GM13976 (cell line): ENCODE measurements around the gene P3H3.
"Not testable (repeated sequence)": the region's sequence is repeated elsewhere in the genome, so short reads cannot be mapped to it uniquely, and the experiment has no call there.

Source experiments
- DNase-seq: peaks from one replicate; pipeline ENCODE4 v3.0.0; 2012; ENCODE audit warnings: low spot score
- in situ Hi-C: fragments of 300-500 bp; cut with MboI; formaldehyde crosslinking; loops from one replicate; pipeline ENCODE4 v1.12.0; 2022; ENCODE audit warnings: low sequenced_read_pairs, mixed read lengths, inconsistent platforms; ENCODE audit not compliant: unreplicated experiment
- TF ChIP-seq, protein P1 (sequence below): IDR thresholded peaks from 2 replicates; pipeline ENCODE4 v1.5.1; 2012; ENCODE audit warnings: borderline replicate concordance, mild to moderate bottlenecking; ENCODE audit not compliant: insufficient read depth; ENCODE audit errors: extremely low read depth, missing control alignments, control extremely low read depth

P3H3 gene

DNA sequence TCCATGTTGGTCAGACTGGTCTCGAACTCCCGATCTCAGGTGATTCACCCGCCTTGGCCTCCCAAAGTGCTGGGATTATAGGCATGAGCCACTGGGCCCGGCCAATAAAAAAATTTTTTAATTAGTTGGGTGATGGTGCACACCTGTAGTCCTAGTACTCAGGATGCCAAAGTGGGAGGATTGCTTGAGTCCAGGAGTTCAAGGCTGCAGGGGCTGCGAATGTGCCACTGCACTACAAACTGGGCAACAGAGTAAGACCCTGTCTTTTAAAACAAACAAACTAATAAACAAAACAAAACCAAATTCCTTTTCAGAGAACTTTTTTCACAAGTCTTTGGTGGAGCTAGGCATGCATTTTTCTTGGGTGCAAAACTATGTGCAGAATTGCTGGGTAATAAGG lies 55.0 kb downstream of the P3H3 start:
- in situ Hi-C loops: no loop called here

DNA sequence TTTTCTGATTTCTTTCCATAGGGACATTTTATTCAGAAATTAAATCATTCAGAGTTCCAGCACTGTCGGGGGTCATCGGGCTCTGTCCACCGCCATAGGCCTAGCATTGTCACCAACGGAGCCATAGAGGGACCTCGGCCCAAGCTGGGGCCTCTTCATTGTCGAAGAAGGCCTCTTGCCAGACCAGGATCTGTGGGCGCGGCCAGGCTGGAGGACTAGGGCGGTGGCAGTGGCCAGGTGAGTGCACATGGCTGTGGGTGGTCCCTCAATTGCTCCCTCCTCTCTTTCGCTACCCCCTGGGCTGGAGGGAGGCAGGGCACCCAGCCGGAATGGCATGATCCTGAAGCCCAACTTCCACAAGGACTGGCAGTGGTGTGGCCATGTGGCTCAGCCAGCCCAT lies 55.5 kb downstream of the P3H3 start:
- in situ Hi-C loops: no loop called here
- TF ChIP-seq, protein P1, sequence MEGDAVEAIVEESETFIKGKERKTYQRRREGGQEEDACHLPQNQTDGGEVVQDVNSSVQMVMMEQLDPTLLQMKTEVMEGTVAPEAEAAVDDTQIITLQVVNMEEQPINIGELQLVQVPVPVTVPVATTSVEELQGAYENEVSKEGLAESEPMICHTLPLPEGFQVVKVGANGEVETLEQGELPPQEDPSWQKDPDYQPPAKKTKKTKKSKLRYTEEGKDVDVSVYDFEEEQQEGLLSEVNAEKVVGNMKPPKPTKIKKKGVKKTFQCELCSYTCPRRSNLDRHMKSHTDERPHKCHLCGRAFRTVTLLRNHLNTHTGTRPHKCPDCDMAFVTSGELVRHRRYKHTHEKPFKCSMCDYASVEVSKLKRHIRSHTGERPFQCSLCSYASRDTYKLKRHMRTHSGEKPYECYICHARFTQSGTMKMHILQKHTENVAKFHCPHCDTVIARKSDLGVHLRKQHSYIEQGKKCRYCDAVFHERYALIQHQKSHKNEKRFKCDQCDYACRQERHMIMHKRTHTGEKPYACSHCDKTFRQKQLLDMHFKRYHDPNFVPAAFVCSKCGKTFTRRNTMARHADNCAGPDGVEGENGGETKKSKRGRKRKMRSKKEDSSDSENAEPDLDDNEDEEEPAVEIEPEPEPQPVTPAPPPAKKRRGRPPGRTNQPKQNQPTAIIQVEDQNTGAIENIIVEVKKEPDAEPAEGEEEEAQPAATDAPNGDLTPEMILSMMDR: no peak
- DNase-seq: no peak

More for the DNA sequence above, 55.0 kb downstream of the P3H3 start:
- DNase-seq: no peak
- TF ChIP-seq, protein P1: no peak

DNA sequence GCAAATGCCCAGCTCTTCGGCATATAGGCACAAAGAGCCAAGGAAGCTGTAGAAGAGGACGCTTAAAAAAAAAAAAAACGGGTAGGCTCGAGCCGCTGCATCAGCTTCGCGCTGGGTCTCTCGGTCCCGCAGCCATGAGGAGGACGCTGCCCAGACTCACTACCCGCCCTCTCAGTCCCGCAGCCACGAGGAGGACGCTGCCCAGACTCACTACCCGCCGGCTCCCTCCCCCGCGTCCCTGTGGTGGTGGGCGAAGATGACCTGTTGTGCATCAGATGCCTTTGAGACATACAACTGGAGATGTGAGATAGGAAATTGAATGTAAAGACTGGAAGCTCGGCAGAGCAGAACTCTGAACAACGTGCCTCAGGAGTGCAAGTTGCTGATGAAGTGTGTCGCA lies 56.3 kb downstream of the P3H3 start:
- no peak for DNase-seq
- in situ Hi-C loops: no loop called here
- TF ChIP-seq, protein P1: no peak

DNA sequence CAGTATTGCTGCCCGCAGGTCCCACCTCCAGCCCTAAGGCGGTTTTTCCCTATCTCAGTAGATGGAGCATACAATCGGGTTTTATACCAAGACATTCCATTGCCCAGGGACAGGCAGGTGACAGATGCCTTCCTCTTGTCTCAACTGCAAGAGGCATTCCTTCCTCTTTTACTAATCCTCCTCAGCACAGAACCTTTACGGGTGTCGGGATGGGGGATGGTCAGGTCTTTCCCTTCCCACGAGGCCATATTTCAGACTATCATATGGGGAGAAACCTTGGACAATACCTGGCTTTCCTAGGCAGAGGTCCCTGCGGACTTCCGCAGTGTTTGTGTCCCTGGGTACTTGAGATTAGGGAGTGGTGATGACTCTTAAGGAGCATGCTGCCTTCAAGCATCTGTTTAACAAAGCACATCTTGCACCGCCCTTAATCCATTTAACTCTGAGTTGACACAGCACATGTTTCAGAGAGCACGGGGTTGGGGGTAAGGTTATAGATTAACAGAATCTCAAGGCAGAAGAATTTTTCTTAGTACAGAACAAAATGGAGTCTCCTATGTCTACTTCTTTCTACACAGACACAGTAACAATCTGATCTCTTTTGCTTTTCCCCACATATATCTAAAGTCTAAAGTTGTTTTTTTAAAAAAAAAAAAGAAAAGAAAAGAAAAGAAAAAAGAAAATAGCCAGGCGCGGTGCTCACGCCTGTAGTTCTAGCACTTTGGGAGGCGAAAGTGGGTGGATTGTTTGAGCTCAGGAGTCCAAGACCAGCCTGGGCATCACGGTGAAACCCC lies 58.2 kb downstream of the P3H3 start:
- DNase-seq, in situ Hi-C loops: not testable (repeated sequence)

DNA sequence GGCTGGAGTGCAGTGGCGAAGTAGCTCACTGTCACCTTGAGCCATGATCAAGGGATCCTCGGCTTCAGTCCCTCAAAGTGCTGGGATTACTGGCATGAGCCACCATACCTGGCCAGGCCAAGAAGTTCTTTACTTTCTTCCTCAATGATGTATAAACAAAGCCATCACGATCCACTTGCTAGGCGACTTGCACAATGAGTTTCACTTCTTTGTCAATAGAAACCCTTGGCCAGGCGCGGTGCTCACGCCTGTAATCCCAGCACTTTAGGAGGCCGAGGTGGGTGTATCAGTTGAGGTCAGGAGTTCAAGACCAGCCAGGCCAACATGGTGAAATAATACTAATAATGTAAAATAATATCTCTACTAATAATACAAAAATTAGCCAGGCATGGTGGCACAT lies 59.3 kb downstream of the P3H3 start:
- in situ Hi-C loops: no loop called here
- TF ChIP-seq, protein P1: no peak
- no peak for DNase-seq

DNA sequence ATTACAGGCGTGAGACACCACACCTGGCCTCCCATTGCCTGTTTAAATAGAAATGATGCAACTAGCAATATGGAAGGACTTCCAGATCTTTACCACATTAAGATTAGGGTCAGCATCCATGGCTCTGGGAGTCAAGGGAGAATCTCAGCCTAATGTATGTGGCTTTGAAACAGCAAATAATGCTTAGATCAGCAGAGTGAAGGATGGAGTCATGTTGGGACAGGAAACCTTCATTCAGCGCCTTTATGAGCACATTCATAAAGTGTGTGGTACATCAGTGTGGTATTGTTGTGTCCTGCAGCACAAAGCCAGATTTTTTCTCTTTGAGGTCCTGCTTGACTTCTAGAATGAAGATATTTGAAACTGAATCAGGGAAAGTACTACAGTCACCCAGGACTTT lies 60.2 kb downstream of the P3H3 start:
- DNase-seq: no peak
- TF ChIP-seq, protein P1: no peak

DNA sequence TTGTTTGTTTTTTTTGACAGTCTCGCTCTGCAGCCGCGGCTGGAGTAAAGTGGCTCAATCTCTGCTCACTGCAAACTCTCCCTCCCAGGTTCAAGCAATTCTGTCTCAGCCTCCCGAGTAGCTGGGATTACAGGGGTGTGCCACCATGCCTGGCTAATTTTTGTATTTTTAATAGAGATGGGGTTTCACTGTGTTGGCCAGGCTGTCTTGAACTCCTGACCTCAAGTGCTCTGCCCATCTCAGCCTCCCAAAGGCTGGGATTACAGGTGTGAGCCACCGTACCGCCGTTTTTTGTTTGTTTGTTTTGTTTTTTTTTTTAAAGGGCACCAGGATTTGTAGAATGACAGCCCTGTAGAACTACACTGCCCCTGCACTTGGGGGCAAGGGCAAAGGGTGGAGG lies 60.6 kb downstream of the P3H3 start:
- in situ Hi-C loops, DNase-seq: not testable (repeated sequence)

More for the DNA sequence above, 60.2 kb downstream of the P3H3 start:
- in situ Hi-C loops: no loop called here
